ENCODE data around the gene CCRL2.

CCRL2 gene, protein sequence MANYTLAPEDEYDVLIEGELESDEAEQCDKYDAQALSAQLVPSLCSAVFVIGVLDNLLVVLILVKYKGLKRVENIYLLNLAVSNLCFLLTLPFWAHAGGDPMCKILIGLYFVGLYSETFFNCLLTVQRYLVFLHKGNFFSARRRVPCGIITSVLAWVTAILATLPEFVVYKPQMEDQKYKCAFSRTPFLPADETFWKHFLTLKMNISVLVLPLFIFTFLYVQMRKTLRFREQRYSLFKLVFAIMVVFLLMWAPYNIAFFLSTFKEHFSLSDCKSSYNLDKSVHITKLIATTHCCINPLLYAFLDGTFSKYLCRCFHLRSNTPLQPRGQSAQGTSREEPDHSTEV

GRCh38 chr3:46406788-46407611, at the start of gene CCRL2, which contains the start of gene CCR5AS:
CCRL2 (plus strand) TSS chr3:46407259; CDS start chr3:46408080, 821 bp downstream.
CCR5AS (minus strand) TSS chr3:46407066.
- DNase-seq, result peak; percentile 22 to 31

DNA sequence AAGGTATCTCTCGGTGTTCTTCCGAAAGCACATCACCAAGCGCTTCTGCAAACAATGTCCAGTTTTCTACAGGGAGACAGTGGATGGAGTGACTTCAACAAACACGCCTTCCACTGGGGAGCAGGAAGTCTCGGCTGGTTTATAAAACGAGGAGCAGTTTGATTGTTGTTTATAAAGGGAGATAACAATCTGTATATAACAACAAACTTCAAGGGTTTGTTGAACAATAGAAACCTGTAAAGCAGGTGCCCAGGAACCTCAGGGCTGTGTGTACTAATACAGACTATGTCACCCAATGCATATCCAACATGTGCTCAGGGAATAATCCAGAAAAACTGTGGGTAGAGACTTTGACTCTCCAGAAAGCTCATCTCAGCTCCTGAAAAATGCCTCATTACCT, 48.6 kb upstream of the CCRL2 start:
- no peak for DNase-seq

DNA sequence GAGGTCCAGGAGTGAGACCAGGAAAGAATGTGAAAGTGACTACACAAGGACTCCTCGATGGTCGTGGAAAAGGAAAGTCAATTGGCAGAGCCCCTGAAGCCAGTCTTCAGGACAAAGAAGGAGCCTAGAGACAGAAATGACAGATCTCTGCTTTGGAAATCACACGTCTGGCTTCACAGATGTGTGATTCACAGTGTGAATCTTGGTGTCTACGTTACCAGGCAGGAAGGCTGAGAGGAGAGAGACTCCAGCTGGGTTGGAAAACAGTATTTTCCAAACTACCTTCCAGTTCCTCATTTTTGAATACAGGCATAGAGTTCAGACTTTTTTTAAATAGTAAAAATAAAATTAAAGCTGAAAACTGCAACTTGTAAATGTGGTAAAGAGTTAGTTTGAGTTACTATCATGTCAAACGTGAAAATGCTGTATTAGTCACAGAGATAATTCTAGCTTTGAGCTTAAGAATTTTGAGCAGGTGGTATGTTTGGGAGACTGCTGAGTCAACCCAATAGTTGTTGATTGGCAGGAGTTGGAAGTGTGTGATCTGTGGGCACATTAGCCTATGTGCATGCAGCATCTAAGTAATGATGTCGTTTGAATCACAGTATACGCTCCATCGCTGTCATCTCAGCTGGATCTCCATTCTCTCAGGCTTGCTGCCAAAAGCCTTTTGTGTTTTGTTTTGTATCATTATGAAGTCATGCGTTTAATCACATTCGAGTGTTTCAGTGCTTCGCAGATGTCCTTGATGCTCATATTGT, 47.1 kb upstream of the CCRL2 start:
- no peak for DNase-seq

GRCh38 chr3:46360907-46361306, 46.2 kb upstream of the CCRL2 start:
- DNase-seq, result no peak

DNA sequence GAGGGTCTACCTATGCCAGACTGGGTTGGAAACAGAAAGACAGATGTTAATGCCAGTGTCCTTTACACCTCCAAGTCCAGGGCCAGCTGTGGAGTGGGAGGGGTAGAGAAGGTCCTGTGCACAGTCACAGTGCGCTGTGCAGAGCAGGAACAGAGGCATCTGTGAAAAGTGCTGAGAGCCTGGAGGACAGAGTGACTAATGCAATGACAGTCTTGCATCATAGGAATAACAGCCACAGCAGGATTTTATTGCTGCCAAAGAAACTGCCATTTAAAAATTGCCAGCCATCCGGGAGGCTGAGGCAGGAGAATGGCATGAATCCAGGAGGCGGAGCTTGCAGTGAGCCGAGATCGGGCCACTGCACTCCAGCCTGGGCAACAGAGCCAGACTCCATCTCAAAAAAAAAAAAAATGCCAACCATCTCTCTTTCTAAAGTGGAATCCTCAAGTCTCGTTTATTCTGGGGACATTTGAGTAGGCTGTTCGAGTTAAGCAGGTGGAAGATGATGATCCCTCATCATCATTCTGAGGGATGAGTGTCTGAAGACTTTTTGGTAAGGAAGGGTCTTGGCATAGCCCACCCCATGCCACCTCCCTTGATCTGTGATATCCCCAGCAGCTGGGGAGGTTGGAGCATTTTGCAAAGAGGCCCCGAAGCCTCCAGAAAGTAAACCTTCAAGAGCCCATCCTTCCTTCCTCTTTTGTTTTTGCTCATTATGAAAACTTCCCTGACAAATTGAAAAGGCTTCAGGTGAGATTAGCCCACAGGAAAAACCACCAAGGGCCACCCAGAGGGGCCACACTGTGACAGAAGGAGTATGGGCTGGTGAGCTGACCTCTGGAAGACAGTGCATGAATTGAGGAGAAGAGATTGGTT, 45.4 kb upstream of the CCRL2 start:
- no peak for DNase-seq

DNA sequence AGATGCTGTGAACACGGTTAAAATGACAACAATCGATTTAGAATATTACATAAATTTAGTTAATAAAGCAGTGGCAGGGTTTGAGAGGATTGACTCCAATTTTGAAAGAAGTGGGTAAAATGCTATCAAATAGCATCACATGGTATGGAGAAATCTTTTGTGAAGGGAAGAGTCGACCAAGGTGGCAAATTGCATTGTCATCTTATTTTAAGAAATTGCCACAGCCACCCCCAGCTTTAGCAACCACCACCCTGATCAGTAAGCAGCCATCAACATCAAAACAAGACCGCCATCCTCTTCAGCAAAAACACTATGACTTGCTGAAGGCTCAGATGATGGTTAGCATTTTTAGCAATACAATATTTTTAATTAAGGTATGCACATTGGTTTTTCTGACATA, 42.0 kb upstream of the CCRL2 start:
- no peak for DNase-seq

- no peak for DNase-seq
Measured at GRCh38 chr3:46365737-46366524, 41.1 kb upstream of the CCRL2 start.

DNA sequence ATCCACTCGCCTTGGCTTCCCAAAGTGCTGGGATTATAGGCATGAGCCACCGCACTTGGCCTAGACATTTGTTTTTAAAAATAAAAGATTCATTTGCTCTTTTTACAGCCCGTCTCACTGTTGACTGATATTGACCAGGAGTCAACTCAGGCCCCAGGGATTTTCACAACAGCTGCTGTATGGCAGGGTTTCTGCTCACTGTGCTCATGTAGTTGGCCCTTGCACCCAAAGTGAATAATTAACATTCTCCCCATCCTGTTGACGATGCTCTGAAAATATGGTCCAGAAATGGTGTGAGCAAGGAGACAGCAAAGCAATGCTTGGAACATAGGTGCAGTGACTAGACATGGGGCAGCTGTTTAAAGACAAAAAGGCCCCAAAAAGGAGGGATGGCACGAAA, 39.2 kb upstream of the CCRL2 start:
- no peak for DNase-seq

GRCh38 chr3:46368569-46368968, 38.5 kb upstream of the CCRL2 start:
- peak; percentile 50 to 66 for DNase-seq

GRCh38 chr3:46369151-46369550, 37.9 kb upstream of the CCRL2 start:
- DNase-seq, result no peak

DNA sequence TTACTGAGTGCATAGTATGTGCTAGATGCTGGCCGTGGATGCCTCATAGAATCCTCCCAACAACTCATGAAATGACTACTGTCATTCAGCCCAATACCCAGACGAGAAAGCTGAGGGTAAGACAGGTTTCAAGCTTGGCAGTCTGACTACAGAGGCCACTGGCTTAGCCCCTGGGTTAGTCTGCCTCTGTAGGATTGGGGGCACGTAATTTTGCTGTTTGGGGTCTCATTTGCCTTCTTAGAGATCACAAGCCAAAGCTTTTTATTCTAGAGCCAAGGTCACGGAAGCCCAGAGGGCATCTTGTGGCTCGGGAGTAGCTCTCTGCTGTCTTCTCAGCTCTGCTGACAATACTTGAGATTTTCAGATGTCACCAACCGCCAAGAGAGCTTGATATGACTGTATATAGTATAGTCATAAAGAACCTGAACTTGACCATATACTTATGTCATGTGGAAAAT, 37.4 kb upstream of the CCRL2 start:
- DNase-seq, result peak; percentile 46 to 57

DNA sequence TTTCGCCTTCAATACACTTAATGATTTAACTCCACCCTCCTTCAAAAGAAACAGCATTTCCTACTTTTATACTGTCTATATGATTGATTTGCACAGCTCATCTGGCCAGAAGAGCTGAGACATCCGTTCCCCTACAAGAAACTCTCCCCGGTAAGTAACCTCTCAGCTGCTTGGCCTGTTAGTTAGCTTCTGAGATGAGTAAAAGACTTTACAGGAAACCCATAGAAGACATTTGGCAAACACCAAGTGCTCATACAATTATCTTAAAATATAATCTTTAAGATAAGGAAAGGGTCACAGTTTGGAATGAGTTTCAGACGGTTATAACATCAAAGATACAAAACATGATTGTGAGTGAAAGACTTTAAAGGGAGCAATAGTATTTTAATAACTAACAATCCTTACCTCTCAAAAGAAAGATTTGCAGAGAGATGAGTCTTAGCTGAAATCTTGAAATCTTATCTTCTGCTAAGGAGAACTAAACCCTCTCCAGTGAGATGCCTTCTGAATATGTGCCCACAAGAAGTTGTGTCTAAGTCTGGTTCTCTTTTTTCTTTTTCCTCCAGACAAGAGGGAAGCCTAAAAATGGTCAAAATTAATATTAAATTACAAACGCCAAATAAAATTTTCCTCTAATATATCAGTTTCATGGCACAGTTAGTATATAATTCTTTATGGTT, 36.1 kb upstream of the CCRL2 start, which contains the start of gene CCR5:
TSS of gene CCR5 (plus strand) at position 108 of the 680 bp plus-strand sequence. CDS start 1,957 bp downstream, outside the sequence.
- no peak for DNase-seq

DNA sequence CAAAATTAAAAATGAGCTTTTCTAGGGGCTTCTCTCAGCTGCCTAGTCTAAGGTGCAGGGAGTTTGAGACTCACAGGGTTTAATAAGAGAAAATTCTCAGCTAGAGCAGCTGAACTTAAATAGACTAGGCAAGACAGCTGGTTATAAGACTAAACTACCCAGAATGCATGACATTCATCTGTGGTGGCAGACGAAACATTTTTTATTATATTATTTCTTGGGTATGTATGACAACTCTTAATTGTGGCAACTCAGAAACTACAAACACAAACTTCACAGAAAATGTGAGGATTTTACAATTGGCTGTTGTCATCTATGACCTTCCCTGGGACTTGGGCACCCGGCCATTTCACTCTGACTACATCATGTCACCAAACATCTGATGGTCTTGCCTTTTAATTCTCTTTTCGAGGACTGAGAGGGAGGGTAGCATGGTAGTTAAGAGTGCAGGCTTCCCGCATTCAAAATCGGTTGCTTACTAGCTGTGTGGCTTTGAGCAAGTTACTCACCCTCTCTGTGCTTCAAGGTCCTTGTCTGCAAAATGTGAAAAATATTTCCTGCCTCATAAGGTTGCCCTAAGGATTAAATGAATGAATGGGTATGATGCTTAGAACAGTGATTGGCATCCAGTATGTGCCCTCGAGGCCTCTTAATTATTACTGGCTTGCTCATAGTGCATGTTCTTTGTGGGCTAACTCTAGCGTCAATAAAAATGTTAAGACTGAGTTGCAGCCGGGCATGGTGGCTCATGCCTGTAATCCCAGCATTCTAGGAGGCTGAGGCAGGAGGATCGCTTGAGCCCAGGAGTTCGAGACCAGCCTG, 35.3 kb upstream of the CCRL2 start:
- no peak for DNase-seq

GRCh38 chr3:46372492-46373359, 34.3 kb upstream of the CCRL2 start:
- DNase-seq, result no peak

DNA sequence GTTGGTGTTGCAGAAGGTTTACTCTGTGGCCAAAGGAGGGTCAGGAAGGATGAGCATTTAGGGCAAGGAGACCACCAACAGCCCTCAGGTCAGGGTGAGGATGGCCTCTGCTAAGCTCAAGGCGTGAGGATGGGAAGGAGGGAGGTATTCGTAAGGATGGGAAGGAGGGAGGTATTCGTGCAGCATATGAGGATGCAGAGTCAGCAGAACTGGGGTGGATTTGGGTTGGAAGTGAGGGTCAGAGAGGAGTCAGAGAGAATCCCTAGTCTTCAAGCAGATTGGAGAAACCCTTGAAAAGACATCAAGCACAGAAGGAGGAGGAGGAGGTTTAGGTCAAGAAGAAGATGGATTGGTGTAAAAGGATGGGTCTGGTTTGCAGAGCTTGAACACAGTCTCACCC, 32.3 kb upstream of the CCRL2 start:
- no peak for DNase-seq

GRCh38 chr3:46375218-46375617, 31.8 kb upstream of the CCRL2 start:
- DNase-seq, result no peak

GRCh38 chr3:46375814-46376213, 31.2 kb upstream of the CCRL2 start:
- no peak for DNase-seq

- DNase-seq, result peak; percentile 76 to 84
Measured at GRCh38 chr3:46378426-46378942, 28.6 kb upstream of the CCRL2 start.

All from activated CD4-positive, alpha-beta T cell treated with anti-CD3 and anti-CD28 coated beads, Interleukin-2, amount 50 U/mL, for 48 hours (primary cell).